ENCODE measurements around the gene SNX3. TPM values are rescaled to one million over a fixed set of nuclear protein-coding genes. Genes with fewer than 3 reads are reported as not detected.

Gene SNX3
- total RNA-seq, 1 experiment from 2014 or later, result 80.7 TPM

DNA sequence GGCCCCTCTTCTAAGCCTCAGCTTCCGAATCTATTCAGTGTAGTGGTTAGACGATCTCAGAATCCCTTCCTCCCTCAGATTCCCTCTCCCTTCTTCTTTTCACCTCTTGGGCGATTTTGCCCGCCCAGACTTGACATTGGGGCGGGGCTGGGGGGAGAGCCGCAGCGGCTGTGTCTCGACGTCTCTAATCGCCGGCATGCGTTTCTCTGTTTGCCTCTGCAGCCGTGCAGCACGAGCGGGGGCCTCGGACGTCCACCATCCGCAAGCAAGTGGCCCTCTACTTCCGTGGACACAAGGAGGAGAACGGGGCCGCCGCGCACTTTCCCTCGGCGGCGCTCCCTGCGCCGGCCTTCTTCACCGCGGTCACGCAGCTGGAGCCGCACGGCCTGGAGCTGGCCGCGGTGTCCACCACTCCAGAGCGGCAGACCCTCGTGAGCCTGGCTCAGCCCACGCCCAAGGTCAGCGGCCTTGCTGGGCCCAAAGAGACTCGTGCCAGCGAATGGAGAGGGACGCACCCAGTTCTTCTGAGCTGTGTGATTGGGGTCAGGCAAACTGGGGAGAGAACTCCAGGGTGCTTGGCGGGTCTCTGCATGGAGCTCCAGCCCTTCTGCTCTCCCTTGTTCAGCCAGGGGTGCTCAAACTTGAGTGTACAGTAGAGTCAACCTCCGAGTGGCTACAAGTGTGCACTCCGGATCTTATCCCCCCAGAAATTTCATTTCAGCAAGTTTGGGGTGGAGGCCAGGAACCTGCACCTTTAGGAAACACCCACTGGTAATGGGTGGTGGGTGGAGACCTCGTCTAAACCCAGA, 84.4 kb downstream of the SNX3 start:
- Histone ChIP-seq H2BK120ac (ENCODE audit: low read depth, low read length, poor library complexity, severe bottlenecking) (no peak overlapping the region), H2BK12ac (ENCODE audit: insufficient read length, low read depth, low read length) (no peak overlapping the region), H3K27me3 (ENCODE audit: insufficient read depth, low read length) (peaks cover 63% of the 10 kb centered on the region), H2AFZ (ENCODE audit: low read length) (no peak overlapping the region), H4K8ac (replicated peaks; ENCODE audit: insufficient read length, low read depth, low read length) (no peak overlapping the region), H2AK5ac (ENCODE audit: insufficient read length, low read length) (no peak overlapping the region), H2BK5ac (ENCODE audit: insufficient read length, low read length) (no peak overlapping the region), H3K4me1 (ENCODE audit: insufficient read depth, low read length) (no peaks in the 10 kb centered on the region), H3K56ac (ENCODE audit: insufficient read length, low read depth, low read length) (no peak overlapping the region), H3T11ph (ENCODE audit: low read length) (no peak overlapping the region), H3K23ac (ENCODE audit: insufficient read length, low read depth, low read length) (no peak overlapping the region), H4K5ac (ENCODE audit: insufficient read length, low read depth, low read length) (no peak overlapping the region), H3K79me2 (ENCODE audit: insufficient read depth, low read length) (no peaks in the 10 kb centered on the region), H4K91ac (ENCODE audit: insufficient read length, low read depth, low read length) (no peak overlapping the region), H3K79me1 (ENCODE audit: insufficient read depth, low read depth, low read length, poor library complexity, severe bottlenecking) (no peaks in the 10 kb centered on the region), H2BK15ac (ENCODE audit: low read depth, low read length) (no peak overlapping the region), H3K4ac (ENCODE audit: low read depth, low read length) (no peak overlapping the region), H3K18ac (ENCODE audit: insufficient read length, low read depth, low read length) (no peak overlapping the region), H3K4me2 (ENCODE audit: insufficient read depth, insufficient read length, low read length) (peak overlapping the region; percentile 50), H3K9ac (ENCODE audit: extremely low read depth, insufficient read length, low read length) (no peak overlapping the region), H2BK20ac (ENCODE audit: low read depth, low read length, poor library complexity, severe bottlenecking) (no peak overlapping the region), H3K23me2 (ENCODE audit: insufficient read length, low read depth, low read length, poor library complexity, severe bottlenecking) (peaks cover 9% of the 10 kb centered on the region), H3K9me3 (ENCODE audit: control insufficient read depth, low read depth, low read length) (no peaks in the 10 kb centered on the region), H3K27ac (ENCODE audit: insufficient read length, low read depth, low read length) (no peak overlapping the region), H3K14ac (ENCODE audit: insufficient read depth, low read length) (no peak overlapping the region), H4K20me1 (ENCODE audit: control insufficient read depth, insufficient read depth, insufficient read length) (no peaks in the 10 kb centered on the region)
- Mint-ChIP-seq H3K36me3 (ENCODE audit: insufficient read depth in 1 of 3, low read depth in 3 of 3) (no peaks in the 10 kb centered on the region), H3K27me3 (ENCODE audit: low read depth) (peaks cover 95% of the 10 kb centered on the region), H3K27ac (no peak overlapping the region), H3K9me3 (peaks cover 4 to 17% of the 10 kb centered on the region in 2 experiments; a peak in 2 of 5 replicates), H3K4me3 (peak overlapping the region; percentile 49 to 82), H3K4me1 (peaks cover 26 to 52% of the 10 kb centered on the region in 2 experiments)
- no peak for DNase-seq
- TF ChIP-seq, protein P1, sequence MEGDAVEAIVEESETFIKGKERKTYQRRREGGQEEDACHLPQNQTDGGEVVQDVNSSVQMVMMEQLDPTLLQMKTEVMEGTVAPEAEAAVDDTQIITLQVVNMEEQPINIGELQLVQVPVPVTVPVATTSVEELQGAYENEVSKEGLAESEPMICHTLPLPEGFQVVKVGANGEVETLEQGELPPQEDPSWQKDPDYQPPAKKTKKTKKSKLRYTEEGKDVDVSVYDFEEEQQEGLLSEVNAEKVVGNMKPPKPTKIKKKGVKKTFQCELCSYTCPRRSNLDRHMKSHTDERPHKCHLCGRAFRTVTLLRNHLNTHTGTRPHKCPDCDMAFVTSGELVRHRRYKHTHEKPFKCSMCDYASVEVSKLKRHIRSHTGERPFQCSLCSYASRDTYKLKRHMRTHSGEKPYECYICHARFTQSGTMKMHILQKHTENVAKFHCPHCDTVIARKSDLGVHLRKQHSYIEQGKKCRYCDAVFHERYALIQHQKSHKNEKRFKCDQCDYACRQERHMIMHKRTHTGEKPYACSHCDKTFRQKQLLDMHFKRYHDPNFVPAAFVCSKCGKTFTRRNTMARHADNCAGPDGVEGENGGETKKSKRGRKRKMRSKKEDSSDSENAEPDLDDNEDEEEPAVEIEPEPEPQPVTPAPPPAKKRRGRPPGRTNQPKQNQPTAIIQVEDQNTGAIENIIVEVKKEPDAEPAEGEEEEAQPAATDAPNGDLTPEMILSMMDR (conservative IDR thresholded peaks at IDR 0.05), result no peak
- WGBS (ENCODE audit: extremely low coverage, insufficient read length, low lambda C conversion rate), result no CpG with 5 or more reads among the region's 46 CpGs

Data from H9 (cell line).